Measurements from ENCODE around the gene C7. TPM values are rescaled to one million over a fixed set of nuclear protein-coding genes. Genes with fewer than 3 reads are reported as not detected.
A peak's percentile ranks its signal among the peaks of the same experiment; 100 is the strongest.
"Not testable (repeated sequence)": the region's sequence is repeated elsewhere in the genome, so short reads cannot be mapped to it uniquely, and the experiment has no call there.

The C7 gene
- 23.6 TPM for polyA plus RNA-seq (2012; ENCODE audit: insufficient read depth, insufficient read length, low read depth)

DNA sequence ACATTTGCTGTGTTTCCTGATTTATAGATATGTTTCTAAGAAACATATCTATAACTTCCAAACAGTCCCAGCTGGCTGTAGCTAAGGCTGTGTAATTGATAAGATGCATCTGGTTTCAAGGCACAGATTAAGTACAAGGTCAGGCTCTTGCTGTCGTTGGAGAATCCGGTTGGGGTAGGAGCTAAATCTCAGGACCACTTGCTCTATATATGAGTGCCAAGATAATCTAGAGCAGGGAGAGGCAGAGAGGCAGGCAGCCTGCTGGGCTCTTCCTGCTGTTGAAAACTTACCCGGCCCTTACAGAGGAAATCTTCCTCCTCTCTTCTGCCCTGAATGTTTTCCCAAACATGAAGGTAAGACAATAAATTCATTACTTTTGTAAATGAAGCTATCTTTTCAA, at the start of gene C7:
C7 (plus strand) TSS at position 234 of the 400 bp plus-strand sequence; CDS start at position 348, 114 bp downstream.
- H3K4me3 ChIP-seq (ENCODE audit: low read depth, low read length) = no peak within 1 kb of the TSS
- TF ChIP-seq, protein P1, sequence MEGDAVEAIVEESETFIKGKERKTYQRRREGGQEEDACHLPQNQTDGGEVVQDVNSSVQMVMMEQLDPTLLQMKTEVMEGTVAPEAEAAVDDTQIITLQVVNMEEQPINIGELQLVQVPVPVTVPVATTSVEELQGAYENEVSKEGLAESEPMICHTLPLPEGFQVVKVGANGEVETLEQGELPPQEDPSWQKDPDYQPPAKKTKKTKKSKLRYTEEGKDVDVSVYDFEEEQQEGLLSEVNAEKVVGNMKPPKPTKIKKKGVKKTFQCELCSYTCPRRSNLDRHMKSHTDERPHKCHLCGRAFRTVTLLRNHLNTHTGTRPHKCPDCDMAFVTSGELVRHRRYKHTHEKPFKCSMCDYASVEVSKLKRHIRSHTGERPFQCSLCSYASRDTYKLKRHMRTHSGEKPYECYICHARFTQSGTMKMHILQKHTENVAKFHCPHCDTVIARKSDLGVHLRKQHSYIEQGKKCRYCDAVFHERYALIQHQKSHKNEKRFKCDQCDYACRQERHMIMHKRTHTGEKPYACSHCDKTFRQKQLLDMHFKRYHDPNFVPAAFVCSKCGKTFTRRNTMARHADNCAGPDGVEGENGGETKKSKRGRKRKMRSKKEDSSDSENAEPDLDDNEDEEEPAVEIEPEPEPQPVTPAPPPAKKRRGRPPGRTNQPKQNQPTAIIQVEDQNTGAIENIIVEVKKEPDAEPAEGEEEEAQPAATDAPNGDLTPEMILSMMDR (IDR thresholded peaks at IDR 0.05; ENCODE audit: low read depth, low read length) = no peak
- H3K9me3 ChIP-seq = no peaks in the 10 kb centered on the region

DNA sequence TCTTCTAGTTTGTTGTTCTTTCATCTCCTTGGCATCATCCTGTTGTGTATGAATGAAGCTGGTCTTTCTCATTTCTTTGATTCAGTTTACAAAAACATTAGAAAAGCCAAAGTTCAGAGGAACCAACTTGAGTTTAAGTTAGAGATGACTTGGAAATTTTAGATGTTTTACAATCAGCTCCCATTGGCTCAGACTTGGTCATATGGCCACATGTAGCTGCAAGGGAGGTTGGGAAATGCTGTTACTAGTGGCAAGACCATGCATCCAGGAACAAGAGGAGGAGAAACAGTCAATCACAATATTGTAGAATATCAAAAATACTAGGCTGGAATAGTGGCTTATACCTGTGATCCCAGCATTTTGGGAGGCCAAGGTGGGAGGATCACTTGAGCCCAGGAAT, 48.6 kb upstream of the C7 start:
- Histone ChIP-seq H3K9me3 (no peaks in the 10 kb centered on the region), H3K4me3 (ENCODE audit: low read depth, low read length) (no peak overlapping the region), H3K4me1 (no peaks in the 10 kb centered on the region), H3K27me3 (no peaks in the 10 kb centered on the region), H3K36me3 (no peaks in the 10 kb centered on the region)
- TF ChIP-seq, protein P1 (IDR thresholded peaks at IDR 0.05; ENCODE audit: low read depth, low read length) = no peak
- DNase-seq = no peak

More for the DNA sequence above, at the start of gene C7:
- peaks cover 4% of the 10 kb centered on the region; the same call in 1 of the 2 replicates for H3K4me1 ChIP-seq
- H3K27me3 ChIP-seq = no peaks in the 10 kb centered on the region
- H3K36me3 ChIP-seq = no peaks in the 10 kb centered on the region
- DNase-seq = peak; percentile 33

DNA sequence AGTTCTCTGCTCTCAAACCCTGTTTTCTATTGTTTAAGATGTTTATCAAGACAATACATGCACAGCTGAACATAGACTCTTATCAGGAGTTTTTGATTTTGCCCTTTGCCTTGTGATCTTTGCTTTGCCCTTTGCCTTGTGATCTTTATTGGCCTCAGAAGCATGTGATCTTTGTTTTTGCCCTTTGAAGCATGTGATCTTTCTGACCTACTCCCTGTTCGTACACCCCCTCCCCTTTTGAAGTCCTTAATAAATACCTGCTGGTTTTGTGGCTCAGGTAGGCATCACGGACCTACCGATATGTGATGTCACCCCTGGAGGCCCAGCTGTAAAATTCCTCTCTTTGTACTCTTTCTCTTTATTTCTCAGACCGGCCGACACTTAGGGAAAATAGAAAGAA, 44.3 kb upstream of the C7 start:
- DNase-seq; H3K36me3 ChIP-seq; H3K4me3 ChIP-seq (ENCODE audit: low read depth, low read length); H3K9me3 ChIP-seq; H3K4me1 ChIP-seq; H3K27me3 ChIP-seq: not testable (repeated sequence)

- no peaks in the 10 kb centered on the region for H3K4me1 ChIP-seq
- H3K9me3 ChIP-seq = no peaks in the 10 kb centered on the region
- TF ChIP-seq, protein P1 (IDR thresholded peaks at IDR 0.05; ENCODE audit: low read depth, low read length) = no peak
- H3K27me3 ChIP-seq = no peaks in the 10 kb centered on the region
- no peak overlapping the region for H3K4me3 ChIP-seq (ENCODE audit: low read depth, low read length)
- no peaks in the 10 kb centered on the region for H3K36me3 ChIP-seq
- no peak for DNase-seq
These were observed 42.5 kb upstream of the C7 start for GRCh38 chr5:40866844-40867243.

DNA sequence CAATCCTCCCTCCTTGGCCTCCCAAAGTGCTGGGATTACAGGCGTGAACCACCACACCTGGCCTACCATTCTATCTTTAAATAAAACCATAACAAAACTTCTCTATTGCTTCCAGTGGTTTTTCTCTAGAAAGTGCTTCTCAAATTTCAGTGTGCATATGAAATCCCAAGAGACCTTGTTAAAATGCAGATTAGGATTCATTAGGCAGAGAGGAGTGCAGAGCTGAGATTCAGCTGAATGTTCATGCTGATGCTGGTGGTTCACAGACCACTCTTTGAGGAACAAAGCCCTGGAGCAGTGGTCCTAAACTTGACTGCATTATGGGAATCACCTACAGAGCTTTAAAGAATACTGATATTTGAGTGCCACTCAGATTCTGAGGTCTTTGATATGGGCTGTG, 39.9 kb upstream of the C7 start:
- no peaks in the 10 kb centered on the region for H3K9me3 ChIP-seq
- no peak for DNase-seq
- TF ChIP-seq, protein P1 (IDR thresholded peaks at IDR 0.05; ENCODE audit: low read depth, low read length) = no peak
- H3K27me3 ChIP-seq = no peaks in the 10 kb centered on the region
- no peaks in the 10 kb centered on the region for H3K4me1 ChIP-seq
- H3K4me3 ChIP-seq (ENCODE audit: low read depth, low read length) = no peak overlapping the region
- H3K36me3 ChIP-seq = no peaks in the 10 kb centered on the region

DNA sequence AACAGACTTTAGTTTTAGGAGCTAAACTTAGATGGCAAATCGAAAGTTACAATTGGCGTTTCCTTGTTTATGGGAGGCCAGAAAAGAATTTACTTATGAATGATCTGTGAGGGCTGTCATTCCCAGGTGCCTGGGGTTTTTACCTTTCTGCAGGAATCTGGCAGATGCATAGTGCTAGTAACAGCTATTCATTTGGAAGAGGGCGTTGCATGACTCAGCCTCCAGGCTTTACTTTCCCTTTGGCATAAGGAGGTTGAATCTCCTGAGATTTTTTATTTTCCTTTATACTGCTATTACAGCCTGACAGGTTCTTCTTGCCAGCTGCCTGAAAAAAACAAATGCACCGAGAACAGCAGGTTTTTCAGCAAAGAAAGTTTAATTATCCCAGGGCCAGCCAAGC, 38.1 kb upstream of the C7 start:
- no peaks in the 10 kb centered on the region for H3K36me3 ChIP-seq
- H3K4me3 ChIP-seq (ENCODE audit: low read depth, low read length) = no peak overlapping the region
- H3K27me3 ChIP-seq = no peaks in the 10 kb centered on the region
- DNase-seq = no peak
- no peaks in the 10 kb centered on the region for H3K4me1 ChIP-seq
- TF ChIP-seq, protein P1 (IDR thresholded peaks at IDR 0.05; ENCODE audit: low read depth, low read length) = no peak
- H3K9me3 ChIP-seq = no peaks in the 10 kb centered on the region

DNA sequence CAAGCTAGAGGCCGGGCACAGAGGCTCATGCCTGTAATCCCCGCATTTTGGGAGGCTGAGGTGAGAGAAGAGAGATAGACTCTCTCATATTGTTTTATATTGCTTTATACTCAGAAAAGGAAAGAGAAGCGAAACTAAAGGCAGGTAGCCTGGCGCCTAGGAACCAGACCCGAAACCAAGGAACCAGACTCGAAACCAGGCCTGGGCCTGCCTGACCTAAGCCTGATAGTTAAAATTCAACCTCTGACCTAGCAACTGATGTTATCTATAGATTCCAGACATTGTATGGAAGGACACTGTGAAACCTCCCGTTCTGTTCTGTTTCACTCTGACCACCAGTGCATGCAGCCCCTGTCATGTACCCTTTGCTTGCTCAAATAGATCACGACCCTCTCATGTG, 37.0 kb upstream of the C7 start:
- H3K36me3 ChIP-seq; H3K4me3 ChIP-seq (ENCODE audit: low read depth, low read length); DNase-seq; H3K9me3 ChIP-seq; H3K4me1 ChIP-seq; H3K27me3 ChIP-seq: not testable (repeated sequence)
